Thoracic aorta (tissue), 2 donors: ENCODE measurements around the gene DDAH1. TPM values are rescaled to one million over a fixed set of nuclear protein-coding genes. Genes with fewer than 3 reads are reported as not detected.

Source experiments
- ATAC-seq: fragments of 150-250 bp; one replicate; pipeline ENCODE4 v1.8.0; 2017; ENCODE audit warnings: low read depth; ENCODE audit not compliant: insufficient number of reproducible peaks, low FRiP score
- DNase-seq: peaks from one replicate; pipeline ENCODE4 v3.0.0-alpha.2; 2020; ENCODE audit warnings: low spot score
- H3K27ac ChIP-seq, 2 donors: fragments of 200-600 bp; sonication (generic); 1 replicate in 1 of 2; 2 replicates in 1 of 2; pipeline ENCODE4 v1.5.1; 2016; ENCODE audit warnings: mild to moderate bottlenecking in 2 of 2, moderate library complexity in 2 of 2
- H3K27me3 ChIP-seq: fragments of 200-600 bp; sonication (generic); replicated peaks from 2 replicates; pipeline ENCODE4 v1.6.0; 2016; ENCODE audit warnings: mild to moderate bottlenecking; ENCODE audit not compliant: insufficient read depth
- H3K36me3 ChIP-seq: fragments of 200-600 bp; sonication (generic); one replicate; pipeline ENCODE4 v1.5.1; 2016
- H3K4me1 ChIP-seq, 2 donors: fragments of 200-600 bp; sonication (generic); 1 replicate in 1 of 2; 2 replicates in 1 of 2; pipeline versions ENCODE4 v1.5.1 to v1.6.0; 2016; ENCODE audit warnings: low read depth in 2 of 2, mild to moderate bottlenecking in 1 of 2; ENCODE audit not compliant: control insufficient read depth in 1 of 2
- H3K4me3 ChIP-seq: fragments of 200-600 bp; sonication (generic); 2 replicates; pipeline ENCODE4 v1.5.1; 2016; ENCODE audit warnings: mild to moderate bottlenecking
- H3K9me3 ChIP-seq: fragments of 200-600 bp; sonication (generic); 2 replicates; pipeline ENCODE4 v1.5.1; 2016
- total RNA-seq, 2 donors: library from RNA; depleted of rRNA; stranded (reverse); fragments of >200 nt; gene quantifications; one replicate each; pipeline versions ENCODE4 v1.1.0 to v1.2.3, GENCODE V29; 2016
- TF ChIP-seq, protein P1 (sequence below): fragments of 200-600 bp; sonication (generic); IDR thresholded peaks from one replicate; pipeline ENCODE4 v1.5.1; 2019; ENCODE audit warnings: antibody characterized with exemption

DDAH1 gene
- total RNA-seq, 2 donors from 2014 or later = 30.5 to 55.4 TPM

DNA sequence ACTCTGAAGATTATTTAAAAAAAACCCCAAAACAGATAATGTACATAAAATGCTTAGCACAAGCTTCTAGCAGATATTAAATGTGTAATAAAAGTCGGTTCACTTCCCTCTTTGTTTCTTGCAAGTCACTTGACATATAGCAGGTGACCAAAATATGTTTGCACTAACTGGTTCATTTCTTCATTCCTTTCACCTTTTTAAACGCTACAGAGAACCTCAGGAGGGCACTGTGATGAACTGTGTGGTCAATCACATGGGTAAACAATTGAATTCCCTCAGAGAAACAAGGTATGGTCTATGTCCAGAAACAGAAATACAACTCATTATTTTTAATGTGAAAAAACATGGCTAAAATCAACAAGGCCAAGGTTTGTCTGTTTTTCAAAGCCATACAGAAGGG lies 137.2 kb downstream of the DDAH1 start:
- no peak for ATAC-seq
- TF ChIP-seq, protein P1, sequence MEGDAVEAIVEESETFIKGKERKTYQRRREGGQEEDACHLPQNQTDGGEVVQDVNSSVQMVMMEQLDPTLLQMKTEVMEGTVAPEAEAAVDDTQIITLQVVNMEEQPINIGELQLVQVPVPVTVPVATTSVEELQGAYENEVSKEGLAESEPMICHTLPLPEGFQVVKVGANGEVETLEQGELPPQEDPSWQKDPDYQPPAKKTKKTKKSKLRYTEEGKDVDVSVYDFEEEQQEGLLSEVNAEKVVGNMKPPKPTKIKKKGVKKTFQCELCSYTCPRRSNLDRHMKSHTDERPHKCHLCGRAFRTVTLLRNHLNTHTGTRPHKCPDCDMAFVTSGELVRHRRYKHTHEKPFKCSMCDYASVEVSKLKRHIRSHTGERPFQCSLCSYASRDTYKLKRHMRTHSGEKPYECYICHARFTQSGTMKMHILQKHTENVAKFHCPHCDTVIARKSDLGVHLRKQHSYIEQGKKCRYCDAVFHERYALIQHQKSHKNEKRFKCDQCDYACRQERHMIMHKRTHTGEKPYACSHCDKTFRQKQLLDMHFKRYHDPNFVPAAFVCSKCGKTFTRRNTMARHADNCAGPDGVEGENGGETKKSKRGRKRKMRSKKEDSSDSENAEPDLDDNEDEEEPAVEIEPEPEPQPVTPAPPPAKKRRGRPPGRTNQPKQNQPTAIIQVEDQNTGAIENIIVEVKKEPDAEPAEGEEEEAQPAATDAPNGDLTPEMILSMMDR = no peak
- Histone ChIP-seq H3K27me3 (no peaks in the 10 kb centered on the region), H3K36me3 (no peaks in the 10 kb centered on the region), H3K9me3 (no peaks in the 10 kb centered on the region), H3K27ac (peak overlapping the region; percentile 46 to 73), H3K4me3 (no peak overlapping the region), H3K4me1 (peaks cover 20 to 32% of the 10 kb centered on the region in 2 donors)
- DNase-seq = no peak

- TF ChIP-seq, protein P1 = no peak
- DNase-seq (no peak), ATAC-seq (no peak)
Measured at GRCh38 chr1:85326851-85327250, 138.1 kb downstream of the DDAH1 start.

GRCh38 chr1:85326336-85326735 lies 138.6 kb downstream of the DDAH1 start:
- no peak overlapping the region for H3K27ac ChIP-seq
- no peak overlapping the region for H3K4me3 ChIP-seq
- H3K9me3 ChIP-seq = no peaks in the 10 kb centered on the region
- no peaks in the 10 kb centered on the region for H3K27me3 ChIP-seq
- H3K4me1 ChIP-seq = peaks cover 20 to 28% of the 10 kb centered on the region in 2 donors
- ATAC-seq (no peak), DNase-seq (no peak)
- TF ChIP-seq, protein P1 = no peak
- no peaks in the 10 kb centered on the region for H3K36me3 ChIP-seq

More at GRCh38 chr1:85326851-85327250, 138.1 kb downstream of the DDAH1 start:
- H3K9me3 ChIP-seq = no peaks in the 10 kb centered on the region
- no peak overlapping the region for H3K4me3 ChIP-seq
- H3K27me3 ChIP-seq = no peaks in the 10 kb centered on the region
- H3K36me3 ChIP-seq = no peaks in the 10 kb centered on the region
- H3K27ac ChIP-seq = peak overlapping the region in 1 of 2 donors; percentile 73
- peaks cover 20 to 32% of the 10 kb centered on the region in 2 donors for H3K4me1 ChIP-seq

DNA sequence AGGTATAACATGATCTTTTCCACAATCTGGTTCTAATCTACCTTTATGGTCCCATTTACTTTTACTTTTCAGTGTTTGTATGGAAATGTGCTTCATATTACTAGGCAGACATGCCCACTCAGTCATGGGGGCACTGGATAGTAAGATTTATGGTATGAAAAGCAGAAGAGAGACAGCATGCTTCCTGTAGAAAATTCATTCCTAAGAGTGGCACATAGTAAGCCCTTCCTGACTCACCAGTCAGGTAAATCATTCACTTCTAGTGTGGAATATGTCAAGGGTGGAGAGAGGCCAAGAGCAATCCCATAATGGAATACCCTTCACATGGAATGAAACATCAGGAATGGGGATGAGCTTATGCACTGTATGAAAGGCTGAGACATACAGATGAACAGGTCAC lies 139.0 kb downstream of the DDAH1 start:
- no peaks in the 10 kb centered on the region for H3K36me3 ChIP-seq
- no peak overlapping the region for H3K4me3 ChIP-seq
- ATAC-seq (no peak), DNase-seq (no peak)
- TF ChIP-seq, protein P1 = no peak
- no peak overlapping the region for H3K27ac ChIP-seq
- no peaks in the 10 kb centered on the region for H3K9me3 ChIP-seq
- H3K4me1 ChIP-seq = peaks cover 20 to 25% of the 10 kb centered on the region in 2 donors
- H3K27me3 ChIP-seq = no peaks in the 10 kb centered on the region

DNA sequence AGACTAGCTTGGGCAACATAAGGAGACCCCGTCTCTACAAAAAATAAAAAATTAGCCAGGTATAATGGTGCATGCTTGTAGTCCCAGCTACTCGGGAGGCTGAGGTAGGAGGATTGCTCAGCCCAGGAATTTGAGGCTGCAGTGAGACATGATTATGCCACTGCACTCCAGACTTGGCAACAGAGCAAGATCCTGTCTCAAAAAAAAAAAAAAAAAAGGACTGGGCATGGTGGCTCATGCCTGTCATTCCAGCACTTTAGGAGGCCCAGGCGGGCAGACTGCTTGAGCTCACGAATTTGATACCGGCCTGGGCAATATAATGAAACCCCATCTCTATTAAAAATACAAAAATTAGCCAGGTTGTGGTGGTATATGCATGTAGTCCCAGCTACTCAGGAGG lies 141.2 kb downstream of the DDAH1 start:
- no peak overlapping the region for H3K27ac ChIP-seq
- DNase-seq (no peak), ATAC-seq (no peak)
- H3K36me3 ChIP-seq = no peaks in the 10 kb centered on the region
- H3K4me3 ChIP-seq = no peak overlapping the region
- peaks cover 5 to 10% of the 10 kb centered on the region in 2 donors for H3K4me1 ChIP-seq
- no peaks in the 10 kb centered on the region for H3K27me3 ChIP-seq
- H3K9me3 ChIP-seq = no peaks in the 10 kb centered on the region
- TF ChIP-seq, protein P1 = no peak
